GM23338 (cell line): ENCODE data around the gene PPIP5K2. TPM values are rescaled to one million over a fixed set of nuclear protein-coding genes. Genes with fewer than 3 reads are reported as not detected.

Experiments
- ATAC-seq: fragments of 200-7000 bp; cut with Tn5 transposase; 3 replicates; pipeline ENCODE4 v1.9.1; 2020
- DNase-seq: peaks from one replicate; pipeline ENCODE4 v3.0.0-alpha.2; 2015; ENCODE audit warnings: low spot score
- H2AFZ ChIP-seq: fragments of 200-600 bp; sonication (generic); 2 replicates; pipeline ENCODE4 v1.8.0; 2016; ENCODE audit warnings: antibody characterized with exemption, mild to moderate bottlenecking, moderate library complexity
- H3F3A ChIP-seq: fragments of 200-600 bp; sonication (generic); replicated peaks from 2 replicates; pipeline ENCODE4 v1.8.0; 2017; ENCODE audit warnings: antibody characterized with exemption, mixed run types, low read depth
- H3K27ac ChIP-seq: fragments of 200-600 bp; sonication (generic); 2 replicates; pipeline ENCODE4 v1.6.1; 2016; ENCODE audit warnings: low read depth
- H3K27me3 ChIP-seq: fragments of 200-600 bp; sonication (generic); 2 replicates; pipeline ENCODE4 v1.8.0; 2016; ENCODE audit warnings: mild to moderate bottlenecking, mixed run types, moderate library complexity; ENCODE audit not compliant: insufficient read depth
- H3K36me3 ChIP-seq: fragments of 200-600 bp; sonication (generic); 2 replicates; pipeline ENCODE4 v1.8.0; 2016; ENCODE audit warnings: mild to moderate bottlenecking; ENCODE audit not compliant: insufficient read depth
- H3K4me1 ChIP-seq: fragments of 200-600 bp; sonication (generic); 2 replicates; pipeline ENCODE4 v1.8.0; 2016; ENCODE audit warnings: mild to moderate bottlenecking, moderate library complexity; ENCODE audit not compliant: insufficient read depth
- H3K4me2 ChIP-seq: fragments of 200-600 bp; sonication (generic); 2 replicates; pipeline ENCODE4 v1.7.1; 2017; ENCODE audit warnings: mixed run types
- H3K4me3 ChIP-seq: fragments of 200-600 bp; sonication (generic); 2 replicates; pipeline ENCODE4 v1.6.1; 2016; ENCODE audit warnings: mixed run types
- H3K79me2 ChIP-seq: fragments of 200-600 bp; sonication (generic); replicated peaks from 2 replicates; pipeline ENCODE4 v1.8.0; 2017; ENCODE audit warnings: mild to moderate bottlenecking; ENCODE audit not compliant: insufficient read depth
- H3K9me2 ChIP-seq: fragments of 200-600 bp; sonication (generic); 2 replicates; pipeline ENCODE4 v1.8.0; 2017; ENCODE audit not compliant: insufficient read depth
- H4K20me1 ChIP-seq: fragments of 200-600 bp; sonication (generic); replicated peaks from 2 replicates; pipeline ENCODE4 v1.8.0; 2017; ENCODE audit warnings: mild to moderate bottlenecking; ENCODE audit not compliant: insufficient read depth
- H3K27ac Mint-ChIP-seq: 2 replicates; pipeline ENCODE4 v1.8.0; 2020; ENCODE audit warnings: inconsistent platforms, mild to moderate bottlenecking, moderate library complexity, mixed read lengths
- H3K27me3 Mint-ChIP-seq: 3 replicates; pipeline ENCODE4 v1.8.0; 2022; ENCODE audit warnings: low read depth, mild to moderate bottlenecking, moderate library complexity, mixed read lengths, inconsistent platforms; ENCODE audit not compliant: insufficient read depth, poor library complexity
- H3K36me3 Mint-ChIP-seq: 3 replicates; pipeline ENCODE4 v1.8.0; 2021; ENCODE audit warnings: low read depth, mild to moderate bottlenecking, inconsistent platforms, moderate library complexity, mixed read lengths
- H3K4me1 Mint-ChIP-seq: 3 replicates; pipeline ENCODE4 v1.8.0; 2020; ENCODE audit warnings: mild to moderate bottlenecking, inconsistent platforms, mixed read lengths
- H3K4me3 Mint-ChIP-seq: 3 replicates; pipeline ENCODE4 v1.8.0; 2021; ENCODE audit warnings: moderate library complexity, mild to moderate bottlenecking, inconsistent platforms, mixed read lengths
- H3K9me3 Mint-ChIP-seq: 3 replicates; pipeline ENCODE4 v1.8.0; 2020; ENCODE audit warnings: moderate library complexity, mild to moderate bottlenecking, inconsistent platforms, mixed read lengths
- CREB1 ChIP-seq: fragments of 250-450 bp; sonication (Bioruptor Pico); IDR thresholded peaks from 2 replicates; pipeline ENCODE4 v1.5.0; 2020; ENCODE audit warnings: low read depth, mild to moderate bottlenecking, moderate library complexity
- POLR2AphosphoS5 ChIP-seq: IDR thresholded peaks from 2 replicates; pipeline ENCODE4 v1.6.1; 2016; ENCODE audit warnings: antibody characterized with exemption, low read depth
- STAT1 ChIP-seq: IDR thresholded peaks from one replicate; pipeline ENCODE4 v1.6.1; 2016; ENCODE audit warnings: antibody characterized with exemption; ENCODE audit not compliant: unreplicated experiment
- ZNF114 ChIP-seq: fragments of 250-450 bp; sonication (Bioruptor Pico); IDR thresholded peaks from 2 replicates; pipeline ENCODE4 v1.5.0; 2020; ENCODE audit warnings: mild to moderate bottlenecking, moderate library complexity
- polyA plus RNA-seq: library from polyadenylated mRNA; unstranded; fragments of >200 nt; fragmentation: Nextera tagmentation; extraction: Ambion mirVana; gene quantifications from 2 replicates; pipeline ENCODE4 v1.2.1, GENCODE V29; 2016
- total RNA-seq: library from RNA; depleted of rRNA; stranded (reverse); fragments of >200 nt; shearing (Covaris generic); gene quantifications from 2 replicates; pipeline ENCODE4 v1.2.3, GENCODE V29; 2014
- TF ChIP-seq, protein P1 (sequence below): fragments of 250-450 bp; sonication (Bioruptor Pico); IDR thresholded peaks from 2 replicates; pipeline ENCODE4 v1.5.0; 2020; ENCODE audit warnings: mild to moderate bottlenecking, moderate library complexity
- TF ChIP-seq, protein P2 (sequence below), 2 experiments: fragments of 200-600 bp in 1 of 2; sonication (generic) in 1 of 2; conservative IDR thresholded peaks; 2 replicates each; pipeline versions ENCODE4 v1.5.1 to v1.6.1; 2016 to 2017; ENCODE audit warnings: antibody characterized with exemption in 2 of 2, low read depth in 2 of 2, mild to moderate bottlenecking in 2 of 2, moderate library complexity in 1 of 2

Gene PPIP5K2
- total and polyA plus RNA-seq, 2 experiments from 2014 or later, result 41.7 to 45.4 TPM

GRCh38 chr5:103128202-103128601 is 8.1 kb downstream of the PPIP5K2 start:
- Mint-ChIP-seq H3K27ac (0 out of 2 replicates have a peak overlapping the region, but pooled peaks have one; percentile 39), H3K4me1 (no peaks in the 10 kb centered on the region), H3K36me3 (no peaks in the 10 kb centered on the region), H3K27me3 (no peaks in the 10 kb centered on the region), H3K4me3 (no peak overlapping the region), H3K9me3 (no peaks in the 10 kb centered on the region)
- no peak overlapping the region for H3K27ac ChIP-seq
- ATAC-seq, result no peak
- no peak for TF ChIP-seq ZNF114 (CRISPR knock-in tag)
- TF ChIP-seq, protein P1, sequence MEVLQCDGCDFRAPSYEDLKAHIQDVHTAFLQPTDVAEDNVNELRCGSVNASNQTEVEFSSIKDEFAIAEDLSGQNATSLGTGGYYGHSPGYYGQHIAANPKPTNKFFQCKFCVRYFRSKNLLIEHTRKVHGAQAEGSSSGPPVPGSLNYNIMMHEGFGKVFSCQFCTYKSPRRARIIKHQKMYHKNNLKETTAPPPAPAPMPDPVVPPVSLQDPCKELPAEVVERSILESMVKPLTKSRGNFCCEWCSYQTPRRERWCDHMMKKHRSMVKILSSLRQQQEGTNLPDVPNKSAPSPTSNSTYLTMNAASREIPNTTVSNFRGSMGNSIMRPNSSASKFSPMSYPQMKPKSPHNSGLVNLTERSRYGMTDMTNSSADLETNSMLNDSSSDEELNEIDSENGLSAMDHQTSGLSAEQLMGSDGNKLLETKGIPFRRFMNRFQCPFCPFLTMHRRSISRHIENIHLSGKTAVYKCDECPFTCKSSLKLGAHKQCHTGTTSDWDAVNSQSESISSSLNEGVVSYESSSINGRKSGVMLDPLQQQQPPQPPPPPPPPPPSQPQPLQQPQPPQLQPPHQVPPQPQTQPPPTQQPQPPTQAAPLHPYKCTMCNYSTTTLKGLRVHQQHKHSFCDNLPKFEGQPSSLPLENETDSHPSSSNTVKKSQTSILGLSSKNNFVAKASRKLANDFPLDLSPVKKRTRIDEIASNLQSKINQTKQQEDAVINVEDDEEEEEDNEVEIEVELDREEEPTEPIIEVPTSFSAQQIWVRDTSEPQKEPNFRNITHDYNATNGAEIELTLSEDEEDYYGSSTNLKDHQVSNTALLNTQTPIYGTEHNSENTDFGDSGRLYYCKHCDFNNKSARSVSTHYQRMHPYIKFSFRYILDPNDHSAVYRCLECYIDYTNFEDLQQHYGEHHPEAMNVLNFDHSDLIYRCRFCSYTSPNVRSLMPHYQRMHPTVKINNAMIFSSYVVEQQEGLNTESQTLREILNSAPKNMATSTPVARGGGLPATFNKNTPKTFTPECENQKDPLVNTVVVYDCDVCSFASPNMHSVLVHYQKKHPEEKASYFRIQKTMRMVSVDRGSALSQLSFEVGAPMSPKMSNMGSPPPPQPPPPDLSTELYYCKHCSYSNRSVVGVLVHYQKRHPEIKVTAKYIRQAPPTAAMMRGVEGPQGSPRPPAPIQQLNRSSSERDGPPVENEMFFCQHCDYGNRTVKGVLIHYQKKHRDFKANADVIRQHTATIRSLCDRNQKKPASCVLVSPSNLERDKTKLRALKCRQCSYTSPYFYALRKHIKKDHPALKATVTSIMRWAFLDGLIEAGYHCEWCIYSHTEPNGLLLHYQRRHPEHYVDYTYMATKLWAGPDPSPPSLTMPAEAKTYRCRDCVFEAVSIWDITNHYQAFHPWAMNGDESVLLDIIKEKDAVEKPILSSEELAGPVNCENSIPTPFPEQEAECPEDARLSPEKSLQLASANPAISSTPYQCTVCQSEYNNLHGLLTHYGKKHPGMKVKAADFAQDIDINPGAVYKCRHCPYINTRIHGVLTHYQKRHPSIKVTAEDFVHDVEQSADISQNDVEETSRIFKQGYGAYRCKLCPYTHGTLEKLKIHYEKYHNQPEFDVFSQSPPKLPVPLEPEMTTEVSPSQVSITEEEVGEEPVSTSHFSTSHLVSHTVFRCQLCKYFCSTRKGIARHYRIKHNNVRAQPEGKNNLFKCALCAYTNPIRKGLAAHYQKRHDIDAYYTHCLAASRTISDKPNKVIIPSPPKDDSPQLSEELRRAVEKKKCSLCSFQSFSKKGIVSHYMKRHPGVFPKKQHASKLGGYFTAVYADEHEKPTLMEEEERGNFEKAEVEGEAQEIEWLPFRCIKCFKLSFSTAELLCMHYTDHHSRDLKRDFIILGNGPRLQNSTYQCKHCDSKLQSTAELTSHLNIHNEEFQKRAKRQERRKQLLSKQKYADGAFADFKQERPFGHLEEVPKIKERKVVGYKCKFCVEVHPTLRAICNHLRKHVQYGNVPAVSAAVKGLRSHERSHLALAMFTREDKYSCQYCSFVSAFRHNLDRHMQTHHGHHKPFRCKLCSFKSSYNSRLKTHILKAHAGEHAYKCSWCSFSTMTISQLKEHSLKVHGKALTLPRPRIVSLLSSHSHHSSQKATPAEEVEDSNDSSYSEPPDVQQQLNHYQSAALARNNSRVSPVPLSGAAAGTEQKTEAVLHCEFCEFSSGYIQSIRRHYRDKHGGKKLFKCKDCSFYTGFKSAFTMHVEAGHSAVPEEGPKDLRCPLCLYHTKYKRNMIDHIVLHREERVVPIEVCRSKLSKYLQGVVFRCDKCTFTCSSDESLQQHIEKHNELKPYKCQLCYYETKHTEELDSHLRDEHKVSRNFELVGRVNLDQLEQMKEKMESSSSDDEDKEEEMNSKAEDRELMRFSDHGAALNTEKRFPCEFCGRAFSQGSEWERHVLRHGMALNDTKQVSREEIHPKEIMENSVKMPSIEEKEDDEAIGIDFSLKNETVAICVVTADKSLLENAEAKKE (CRISPR knock-in tag), result no peak
- TF ChIP-seq, protein P2, sequence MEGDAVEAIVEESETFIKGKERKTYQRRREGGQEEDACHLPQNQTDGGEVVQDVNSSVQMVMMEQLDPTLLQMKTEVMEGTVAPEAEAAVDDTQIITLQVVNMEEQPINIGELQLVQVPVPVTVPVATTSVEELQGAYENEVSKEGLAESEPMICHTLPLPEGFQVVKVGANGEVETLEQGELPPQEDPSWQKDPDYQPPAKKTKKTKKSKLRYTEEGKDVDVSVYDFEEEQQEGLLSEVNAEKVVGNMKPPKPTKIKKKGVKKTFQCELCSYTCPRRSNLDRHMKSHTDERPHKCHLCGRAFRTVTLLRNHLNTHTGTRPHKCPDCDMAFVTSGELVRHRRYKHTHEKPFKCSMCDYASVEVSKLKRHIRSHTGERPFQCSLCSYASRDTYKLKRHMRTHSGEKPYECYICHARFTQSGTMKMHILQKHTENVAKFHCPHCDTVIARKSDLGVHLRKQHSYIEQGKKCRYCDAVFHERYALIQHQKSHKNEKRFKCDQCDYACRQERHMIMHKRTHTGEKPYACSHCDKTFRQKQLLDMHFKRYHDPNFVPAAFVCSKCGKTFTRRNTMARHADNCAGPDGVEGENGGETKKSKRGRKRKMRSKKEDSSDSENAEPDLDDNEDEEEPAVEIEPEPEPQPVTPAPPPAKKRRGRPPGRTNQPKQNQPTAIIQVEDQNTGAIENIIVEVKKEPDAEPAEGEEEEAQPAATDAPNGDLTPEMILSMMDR (conservative IDR thresholded peaks at IDR 0.05; ENCODE audit: low read depth in 2 of 2), result no peak
- TF ChIP-seq POLR2AphosphoS5, result no peak
- TF ChIP-seq STAT1, result no peak
- TF ChIP-seq CREB1, result no peak
- H3K79me2 ChIP-seq, result peaks cover 6% of the 10 kb centered on the region
- H4K20me1 ChIP-seq, result no peaks in the 10 kb centered on the region; the same call in 1 of the 2 replicates
- H2AFZ ChIP-seq, result no peak overlapping the region
- H3K4me3 ChIP-seq, result no peak overlapping the region
- H3K4me1 ChIP-seq, result no peaks in the 10 kb centered on the region
- no peaks in the 10 kb centered on the region for H3K9me2 ChIP-seq
- H3F3A ChIP-seq, result no peaks in the 10 kb centered on the region
- H3K36me3 ChIP-seq, result no peaks in the 10 kb centered on the region
- no peak overlapping the region for H3K4me2 ChIP-seq
- no peak for DNase-seq
- no peaks in the 10 kb centered on the region for H3K27me3 ChIP-seq
